ENCODE results near the gene RASGRF1.

The RASGRF1 gene

DNA sequence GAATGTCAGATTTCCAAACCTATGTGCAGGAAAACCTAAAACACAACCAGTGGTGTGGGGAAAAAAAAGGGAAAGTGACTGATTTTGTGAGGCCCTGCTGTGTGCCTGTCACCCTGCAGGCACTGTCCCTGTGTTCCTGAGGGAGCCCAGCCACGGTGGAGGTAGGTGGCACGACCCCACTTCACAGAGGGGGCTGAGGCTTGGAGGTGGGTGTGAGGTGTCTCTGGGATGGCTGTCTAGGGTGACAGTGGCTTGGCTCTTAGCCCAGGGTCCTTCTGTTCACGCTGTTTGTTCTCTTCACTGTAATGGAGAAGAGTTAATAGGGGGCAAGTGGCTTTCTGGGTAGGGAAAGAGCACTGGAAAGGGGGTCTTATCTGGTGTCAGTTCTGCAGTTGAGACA lies 22.6 kb downstream of the RASGRF1 start:
- no peak for DNase-seq (ENCODE audit: low read depth)

DNA sequence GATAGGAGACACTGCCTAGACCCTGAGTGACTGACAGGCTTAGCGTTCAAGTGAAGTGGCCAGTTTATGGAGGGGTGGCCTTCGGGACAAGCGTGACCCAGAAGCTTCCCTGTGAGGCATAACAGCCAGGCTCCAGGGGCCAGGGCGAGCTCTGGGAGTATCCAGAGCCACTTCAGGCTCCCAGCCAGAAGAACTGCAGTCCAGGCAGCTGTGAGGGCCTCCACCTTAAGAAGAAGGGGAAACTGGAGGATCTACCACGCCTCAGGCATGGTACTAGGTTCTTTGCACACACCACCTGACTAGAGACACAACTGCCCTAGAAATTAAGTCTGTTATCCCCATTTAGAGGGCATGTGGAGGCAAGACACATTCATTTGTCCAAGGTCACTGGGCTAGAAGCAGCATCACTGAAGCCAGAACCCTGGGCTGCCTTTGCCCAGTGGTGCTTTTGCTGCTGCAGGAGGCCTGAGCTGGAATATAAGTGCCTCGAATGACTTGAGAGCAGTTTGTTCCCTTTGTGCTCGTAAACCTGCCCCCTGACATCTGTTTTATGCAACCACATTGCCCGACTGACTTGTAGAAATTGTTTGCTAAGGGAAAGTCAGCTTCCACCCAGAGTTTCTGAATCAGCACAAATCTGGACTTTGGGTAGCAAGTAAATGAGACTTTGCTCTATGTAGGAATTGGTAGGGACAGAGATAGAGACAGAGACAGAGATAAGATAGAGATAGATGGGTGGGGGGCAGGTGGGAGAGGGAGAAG lies 23.3 kb downstream of the RASGRF1 start:
- no peak for DNase-seq (ENCODE audit: low read depth)

DNA sequence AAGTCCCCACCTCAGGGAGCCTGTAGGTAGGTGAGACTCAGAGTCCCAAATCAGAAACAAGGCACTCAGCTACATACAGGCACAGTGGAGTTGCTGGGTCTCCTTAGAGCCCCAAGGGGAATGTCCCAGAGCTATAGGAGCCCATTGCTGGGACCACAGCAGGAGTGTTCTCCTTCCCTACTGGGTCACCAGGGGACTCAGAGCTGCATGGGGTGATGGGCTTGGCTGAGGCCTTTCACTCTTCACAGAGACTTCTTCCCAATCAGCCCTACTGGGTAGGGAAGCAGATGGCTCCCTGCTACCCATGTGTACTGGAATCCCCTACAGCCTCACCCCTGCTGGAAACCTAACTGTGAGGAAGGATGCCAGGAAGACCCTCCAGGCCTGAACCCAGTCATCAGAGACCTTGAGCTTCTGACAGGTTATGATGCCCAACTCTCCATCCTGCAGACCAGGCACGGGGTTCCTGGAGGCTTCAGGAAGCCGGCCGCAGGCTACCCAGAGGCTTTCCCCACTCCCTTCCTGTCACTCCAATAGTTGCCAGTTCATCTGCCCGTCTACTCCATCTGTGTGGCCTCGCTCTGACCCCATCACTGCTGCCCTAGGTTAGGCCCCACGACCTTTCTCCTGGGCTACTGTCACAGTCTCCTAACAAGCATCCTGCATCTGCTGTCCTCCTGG lies 24.0 kb downstream of the RASGRF1 start:
- DNase-seq (ENCODE audit: low read depth) = no peak

DNA sequence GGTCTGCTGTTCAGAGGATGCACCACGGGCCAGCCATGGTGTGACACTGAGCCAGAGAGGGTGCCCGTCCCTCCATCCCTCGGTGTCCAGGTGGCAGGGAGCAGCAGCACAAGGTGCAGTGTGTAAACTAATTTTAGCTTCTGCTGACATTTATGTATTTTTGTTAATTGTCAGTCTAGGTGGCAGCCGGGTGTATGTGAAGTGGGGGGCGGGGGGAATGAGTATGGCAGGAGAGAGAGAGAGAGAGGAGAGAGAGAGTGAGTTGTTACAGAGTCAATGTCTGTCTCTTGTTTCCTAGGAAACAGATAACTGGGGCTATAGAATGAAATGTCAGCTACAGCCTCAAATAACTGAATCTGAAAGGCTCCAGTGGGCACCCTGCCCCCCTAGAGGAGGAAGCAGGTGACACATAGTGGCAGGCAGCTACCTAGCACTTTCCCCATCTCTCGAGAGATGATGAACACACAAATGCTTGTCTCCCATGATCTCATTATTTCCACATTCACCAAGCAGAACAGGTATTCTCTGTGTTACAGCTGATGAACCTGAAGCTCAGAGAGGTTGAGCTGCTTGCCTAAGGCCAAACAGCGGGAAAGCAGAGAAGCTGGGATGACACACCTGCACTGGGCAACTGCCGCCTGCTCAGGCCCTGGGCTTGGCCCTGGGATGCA lies 24.7 kb downstream of the RASGRF1 start:
- DNase-seq (ENCODE audit: low read depth) = no peak

DNA sequence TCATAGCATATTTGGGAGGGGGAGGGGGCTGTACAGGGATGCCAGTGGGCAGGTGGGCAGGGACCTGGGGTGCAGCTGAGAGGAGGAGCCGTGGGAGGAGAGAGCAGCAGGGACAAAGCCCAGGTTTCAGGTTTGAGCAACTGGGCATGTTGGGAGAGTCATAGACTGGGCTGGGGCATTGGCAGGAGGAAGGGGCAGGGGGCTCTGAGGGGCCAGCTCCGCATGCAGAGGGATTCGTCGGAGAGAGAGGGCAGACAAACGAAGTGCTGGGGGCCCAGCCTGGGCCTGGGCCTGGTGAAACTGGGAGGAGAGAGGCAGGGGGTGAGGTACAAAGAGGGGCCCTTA lies 25.2 kb downstream of the RASGRF1 start:
- DNase-seq (ENCODE audit: low read depth) = no peak

DNA sequence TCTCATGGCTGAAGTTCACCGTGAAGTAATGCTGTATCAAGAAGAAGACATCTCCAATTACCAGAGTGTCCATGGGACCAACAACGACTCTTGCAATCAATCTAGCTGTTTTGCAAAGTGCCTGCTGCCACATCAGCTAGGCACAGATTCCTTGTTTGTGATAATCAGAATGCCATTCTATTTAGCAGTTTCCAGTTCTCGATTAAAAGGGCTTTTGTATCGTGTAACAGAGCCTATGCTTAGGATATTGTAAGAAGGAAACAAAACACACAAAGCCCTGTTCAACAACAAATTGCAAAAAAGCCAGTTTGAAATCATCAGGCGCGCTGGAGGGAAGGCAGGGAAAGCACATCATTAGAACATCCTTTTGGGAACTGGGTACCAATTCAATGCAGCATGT lies 26.1 kb downstream of the RASGRF1 start:
- no peak for DNase-seq (ENCODE audit: low read depth)

DNA sequence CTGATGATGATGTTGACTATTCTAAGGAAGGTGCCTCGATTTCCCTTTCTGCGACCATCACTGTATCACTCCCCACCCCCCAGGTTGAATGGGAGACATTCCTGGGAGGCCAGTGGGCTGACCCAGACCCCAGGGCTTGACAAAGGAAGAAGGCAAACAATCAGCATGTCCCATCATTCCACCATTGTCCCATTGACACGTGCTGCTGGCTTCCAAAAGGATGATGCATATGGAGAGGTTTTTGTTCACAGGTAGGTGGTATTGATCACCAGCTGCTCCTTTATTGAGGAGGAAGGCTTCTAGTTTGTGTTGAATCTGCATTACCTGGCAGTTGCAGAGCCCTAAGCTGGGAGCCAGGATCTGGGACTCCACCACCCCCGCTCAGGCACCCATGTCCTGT lies 30.4 kb downstream of the RASGRF1 start:
- no peak for DNase-seq (ENCODE audit: low read depth)

DNA sequence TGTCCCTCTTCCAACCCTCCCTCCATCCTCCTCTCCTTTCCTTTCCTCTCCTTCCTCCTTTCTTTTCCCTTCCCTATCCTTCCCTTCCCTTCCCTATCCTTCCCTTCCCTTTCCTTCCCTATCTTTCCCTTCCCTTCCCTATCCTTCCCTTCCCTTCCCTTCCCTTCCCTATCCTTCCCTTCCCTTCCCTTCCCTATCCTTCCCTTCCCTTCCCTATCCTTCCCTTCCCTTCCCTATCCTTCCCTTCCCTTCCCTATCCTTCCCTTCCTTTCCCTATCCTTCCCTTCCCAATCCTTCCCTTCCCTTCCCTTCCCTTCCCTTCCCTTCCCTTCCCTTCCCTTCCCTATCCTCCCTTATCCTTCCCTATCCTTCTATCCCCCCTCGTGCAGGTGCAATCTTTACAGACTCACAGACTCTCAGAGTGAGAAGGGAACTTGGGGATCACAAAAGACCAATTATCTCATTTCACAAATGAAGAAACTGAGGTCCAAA lies 31.5 kb downstream of the RASGRF1 start:
- no peak for DNase-seq (ENCODE audit: low read depth)

DNA sequence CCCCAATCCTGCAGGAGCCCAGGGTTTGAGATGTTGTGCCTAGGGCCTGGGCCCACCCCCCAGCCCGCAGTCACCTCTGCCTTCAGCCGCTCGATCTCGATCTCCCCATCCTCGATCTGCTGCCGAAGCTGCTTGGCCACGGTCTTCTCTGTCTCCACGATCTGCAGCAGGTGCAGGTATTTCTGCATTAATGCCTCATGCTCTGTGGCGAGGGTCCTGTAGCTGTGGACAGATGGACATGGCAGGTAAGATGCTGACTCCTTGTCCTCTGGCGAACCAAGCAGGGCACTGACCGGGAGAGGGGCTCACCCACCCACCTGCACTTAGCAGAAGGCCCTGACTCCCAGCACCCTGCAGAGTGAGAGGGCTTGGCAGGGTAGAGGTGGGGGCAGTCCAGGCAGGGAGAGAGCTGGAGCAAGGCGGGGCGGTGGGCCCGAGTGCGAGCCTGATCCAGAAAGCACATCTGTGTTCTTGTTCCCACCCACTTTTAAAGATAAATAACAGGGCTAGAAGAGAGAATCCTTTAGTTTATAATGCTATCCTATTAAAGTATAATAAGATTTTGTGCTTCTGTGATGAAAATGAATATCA lies 32.2 kb downstream of the RASGRF1 start:
- no peak for DNase-seq (ENCODE audit: low read depth)

DNA sequence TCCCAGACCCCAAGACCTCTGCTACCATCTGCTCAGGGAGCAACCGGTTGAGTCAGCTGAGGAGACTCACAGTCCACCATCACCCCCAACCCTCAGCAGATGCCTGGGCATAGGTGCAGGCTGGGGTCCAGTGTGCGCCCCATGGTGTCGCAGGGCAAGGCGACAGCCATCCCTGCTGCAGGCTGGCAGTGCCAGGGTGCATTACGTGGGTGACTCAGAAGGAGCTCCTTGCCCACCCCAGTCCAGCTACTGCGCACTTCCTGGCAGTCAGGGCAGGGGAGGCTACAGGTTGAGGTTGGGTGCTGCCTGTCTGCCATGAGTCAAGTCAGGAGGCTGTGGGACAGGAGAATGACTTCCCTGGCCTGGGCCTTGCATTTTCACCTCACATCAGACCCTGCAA lies 33.5 kb downstream of the RASGRF1 start:
- no peak for DNase-seq (ENCODE audit: low read depth)

DNA sequence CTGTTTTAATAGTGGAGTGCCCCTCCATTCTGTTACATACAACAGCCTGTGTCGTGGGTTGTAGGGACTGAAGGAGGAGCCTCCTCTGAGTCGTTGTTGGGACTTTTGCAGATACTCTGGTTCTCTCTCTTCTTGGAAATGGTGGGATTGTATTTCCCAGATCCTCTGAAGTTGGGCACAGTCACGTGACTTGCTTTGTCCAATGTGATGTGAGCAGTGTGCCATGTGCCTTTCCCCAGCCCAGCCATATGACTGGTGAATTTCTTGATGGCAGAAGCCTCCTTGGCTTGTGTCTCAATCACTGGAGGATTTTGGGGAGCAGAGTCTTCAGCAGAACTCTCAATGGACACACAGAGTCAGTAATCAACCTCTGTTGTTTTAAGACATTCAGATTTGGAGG lies 36.2 kb downstream of the RASGRF1 start:
- DNase-seq (ENCODE audit: low read depth) = no peak

DNA sequence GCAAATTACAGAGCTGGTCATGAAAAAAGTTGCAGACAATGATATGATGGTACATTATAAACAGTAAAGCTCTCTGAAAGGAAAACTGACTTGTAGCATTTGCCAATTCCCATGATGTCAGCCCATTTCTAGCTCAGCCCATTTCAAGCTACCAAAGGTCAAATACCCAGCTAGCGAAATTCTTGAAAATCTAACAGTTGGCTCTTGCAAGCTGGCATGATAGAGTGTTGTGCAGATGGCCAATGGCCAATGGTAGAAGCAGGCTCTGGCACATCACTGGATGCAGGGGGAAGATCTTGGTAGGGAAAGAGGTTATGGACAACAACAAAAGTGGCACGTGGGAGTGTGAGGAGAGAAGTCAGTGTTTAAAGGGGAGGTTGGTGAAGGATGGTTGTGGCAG lies 36.7 kb downstream of the RASGRF1 start:
- DNase-seq (ENCODE audit: low read depth) = no peak

DNA sequence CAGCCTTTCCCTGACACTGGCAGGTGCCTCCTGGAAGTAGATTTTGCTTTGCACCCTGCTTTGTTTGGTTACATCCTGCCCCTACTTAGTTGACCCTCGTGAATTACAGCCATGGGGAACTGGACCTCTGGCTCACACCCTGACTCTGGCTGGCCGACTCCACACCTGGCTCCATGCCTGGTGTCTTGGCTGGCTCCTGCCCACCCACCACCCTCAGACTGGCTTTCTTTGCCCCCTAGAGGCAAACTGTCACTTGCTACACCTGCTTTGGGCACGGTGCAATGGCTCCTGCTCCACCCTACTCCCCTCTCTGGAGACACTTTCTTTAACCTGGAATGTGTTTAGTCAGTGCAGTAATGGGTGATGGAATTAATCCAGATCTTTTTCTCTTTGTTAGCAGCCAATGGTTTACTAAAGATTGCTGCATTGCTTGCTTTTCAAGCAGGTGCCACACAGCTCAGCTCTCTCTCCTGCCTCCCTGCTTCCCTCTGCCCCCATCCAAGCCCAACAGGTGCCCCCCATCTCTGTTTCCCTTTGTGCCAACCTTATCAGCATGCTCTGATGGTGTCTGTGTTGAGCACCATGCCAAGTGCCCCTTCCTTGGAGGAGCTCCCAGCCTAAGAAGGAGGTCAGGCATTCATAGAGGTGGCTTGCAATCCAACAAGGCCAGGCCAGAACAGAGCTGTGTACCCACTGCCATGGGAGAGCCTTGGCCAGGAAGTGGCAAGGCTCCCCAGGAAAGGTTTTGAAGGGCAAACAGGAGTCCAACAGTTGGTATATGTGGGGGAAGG lies 38.4 kb downstream of the RASGRF1 start:
- no peak for DNase-seq (ENCODE audit: low read depth)

DNA sequence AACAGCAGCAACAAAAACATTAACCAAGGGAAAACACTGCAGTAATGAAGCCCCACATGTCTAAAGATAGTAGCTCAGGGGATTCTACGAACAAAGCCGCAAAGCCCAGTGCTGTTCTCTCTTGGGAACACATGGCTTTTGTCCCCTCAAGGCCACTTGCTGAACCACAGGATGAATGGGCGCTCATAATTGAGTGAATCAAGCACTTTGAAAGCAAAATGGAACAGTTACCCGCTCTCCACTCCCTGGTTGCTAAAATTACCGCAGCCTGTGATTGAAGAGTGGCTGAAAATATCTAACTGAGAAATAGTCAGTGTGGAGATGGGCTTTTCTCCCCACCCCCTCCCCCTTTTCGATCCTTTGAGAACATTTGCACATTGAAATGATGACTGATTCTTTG lies 39.6 kb downstream of the RASGRF1 start:
- no peak for DNase-seq (ENCODE audit: low read depth)

DNA sequence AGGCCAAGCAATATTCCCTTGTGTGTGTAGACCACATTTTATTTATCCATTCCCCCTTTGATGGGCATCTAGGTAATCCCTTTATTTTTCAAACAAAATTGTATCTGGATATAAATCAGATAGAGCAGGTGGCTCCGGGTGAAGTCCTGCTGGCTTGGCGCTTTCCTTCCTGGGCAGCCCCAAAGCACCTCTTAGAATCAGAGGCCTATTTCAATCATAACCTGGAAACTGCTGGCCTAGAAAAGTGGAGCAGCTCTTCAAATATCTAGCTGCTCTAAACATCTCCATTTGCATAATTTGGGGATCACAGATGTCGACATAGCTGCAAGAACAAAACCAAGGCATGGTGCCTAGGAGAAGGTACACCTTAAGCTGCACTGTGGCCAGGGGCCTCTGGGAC lies 40.2 kb downstream of the RASGRF1 start:
- DNase-seq (ENCODE audit: low read depth) = no peak

DNA sequence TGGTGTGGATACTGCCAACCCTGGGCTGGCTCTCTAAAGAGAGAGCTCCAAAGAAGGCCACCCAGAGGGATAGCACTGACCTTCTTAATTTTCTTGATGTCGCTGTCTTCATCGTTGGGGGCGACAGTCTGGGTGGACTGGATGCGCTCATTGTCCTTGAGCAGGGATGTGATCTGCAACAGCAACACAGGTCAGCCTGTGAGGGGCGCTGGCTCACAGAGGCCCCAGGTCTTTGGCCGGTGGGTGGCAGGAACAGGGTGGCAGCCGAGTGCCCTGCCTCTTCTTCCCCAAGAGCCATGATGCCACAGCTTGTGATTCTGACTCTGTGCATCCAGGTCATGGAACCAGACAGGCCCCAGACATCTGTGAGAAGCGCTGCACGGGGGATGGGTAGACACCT lies 41.2 kb downstream of the RASGRF1 start:
- no peak for DNase-seq (ENCODE audit: low read depth)

DNA sequence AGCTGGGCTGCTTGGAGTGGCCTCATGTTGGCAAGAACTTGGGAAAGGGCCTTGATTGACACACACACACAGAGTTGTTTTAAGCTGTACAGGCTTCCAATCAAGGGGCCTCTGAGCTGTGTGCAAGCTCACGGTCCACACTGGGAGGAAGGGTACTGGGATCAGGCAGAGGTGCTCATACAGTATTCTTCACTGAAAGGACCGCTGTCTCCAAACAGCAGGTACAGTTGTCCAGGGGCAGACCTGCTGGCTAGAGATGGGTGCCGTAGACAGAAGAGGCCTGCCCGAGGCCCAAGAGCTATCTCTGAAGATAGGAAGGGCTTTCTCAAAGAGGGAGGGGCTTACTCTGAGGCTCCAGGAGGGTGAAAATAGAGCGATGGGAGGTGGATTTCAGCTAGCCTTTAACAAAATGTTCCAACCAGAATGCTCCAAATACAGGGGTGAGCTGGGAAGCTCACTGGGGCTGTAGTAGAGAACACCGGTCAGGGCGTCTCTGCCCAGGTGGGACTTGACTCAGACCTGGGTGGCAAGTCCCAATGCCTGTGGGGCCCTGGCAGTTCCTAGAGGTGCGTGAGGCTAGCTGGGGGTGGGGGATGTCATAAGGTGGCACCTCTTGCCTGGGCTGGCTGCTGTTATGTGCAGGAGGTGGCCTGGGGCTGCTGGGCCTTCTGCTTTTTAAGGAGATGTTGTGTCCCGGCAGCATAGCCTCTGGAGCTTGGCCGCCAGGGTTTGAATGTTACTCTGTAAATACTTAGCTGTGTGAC lies 42.7 kb downstream of the RASGRF1 start:
- no peak for DNase-seq (ENCODE audit: low read depth)

DNA sequence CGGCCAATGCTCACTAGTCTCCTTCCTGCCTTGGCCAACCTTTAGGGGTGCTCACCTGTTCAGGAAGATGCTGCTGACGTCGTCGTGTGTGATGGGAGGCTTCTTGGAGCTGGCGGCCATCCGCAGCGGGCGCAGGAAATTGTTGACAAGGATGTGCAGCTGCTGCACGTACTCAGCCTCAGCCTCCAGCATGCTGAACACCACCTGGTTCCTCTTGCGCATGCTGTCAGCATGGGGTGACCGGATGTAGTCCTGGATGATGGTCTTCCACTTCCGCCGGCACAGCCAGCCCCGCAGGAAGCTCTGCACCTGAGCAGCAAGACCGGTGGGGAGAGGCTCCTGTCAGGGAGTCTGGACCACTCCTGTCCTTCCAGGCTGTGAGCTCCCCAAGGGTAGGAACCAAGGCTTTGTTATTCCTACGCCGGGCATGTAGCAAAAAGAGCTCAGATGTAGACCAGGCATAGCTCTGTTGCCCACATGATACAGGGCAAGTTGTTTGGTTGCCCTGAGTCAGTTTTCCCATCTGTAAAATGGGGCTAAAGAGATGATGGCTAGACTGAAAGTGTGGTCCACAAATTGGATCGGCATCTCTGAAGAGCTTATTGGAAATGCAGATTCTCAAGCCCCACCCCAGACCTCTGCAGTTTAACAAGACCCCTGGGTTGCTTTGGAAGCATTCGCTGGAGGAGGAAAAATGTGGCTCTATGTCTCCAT lies 43.7 kb downstream of the RASGRF1 start:
- DNase-seq (ENCODE audit: low read depth) = no peak

DNA sequence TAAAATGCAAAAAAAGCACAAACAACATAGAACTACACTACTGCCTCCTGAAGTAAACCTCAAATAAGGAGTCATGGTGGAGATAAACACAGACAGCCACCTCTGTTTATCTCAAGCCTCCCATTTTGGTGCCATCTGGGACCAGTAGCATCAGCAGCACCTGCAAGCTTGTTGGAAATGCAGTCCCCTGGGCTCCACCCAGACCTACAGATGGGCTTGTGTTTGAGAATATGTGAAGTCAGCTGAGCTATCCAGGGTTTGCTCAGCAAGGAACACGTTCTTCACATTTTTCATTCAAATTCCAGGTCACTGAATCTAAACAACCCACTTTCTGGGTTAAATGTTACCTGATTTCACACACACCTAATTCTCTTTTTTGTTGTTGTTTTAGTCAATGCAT lies 45.5 kb downstream of the RASGRF1 start:
- no peak for DNase-seq (ENCODE audit: low read depth)

DNA sequence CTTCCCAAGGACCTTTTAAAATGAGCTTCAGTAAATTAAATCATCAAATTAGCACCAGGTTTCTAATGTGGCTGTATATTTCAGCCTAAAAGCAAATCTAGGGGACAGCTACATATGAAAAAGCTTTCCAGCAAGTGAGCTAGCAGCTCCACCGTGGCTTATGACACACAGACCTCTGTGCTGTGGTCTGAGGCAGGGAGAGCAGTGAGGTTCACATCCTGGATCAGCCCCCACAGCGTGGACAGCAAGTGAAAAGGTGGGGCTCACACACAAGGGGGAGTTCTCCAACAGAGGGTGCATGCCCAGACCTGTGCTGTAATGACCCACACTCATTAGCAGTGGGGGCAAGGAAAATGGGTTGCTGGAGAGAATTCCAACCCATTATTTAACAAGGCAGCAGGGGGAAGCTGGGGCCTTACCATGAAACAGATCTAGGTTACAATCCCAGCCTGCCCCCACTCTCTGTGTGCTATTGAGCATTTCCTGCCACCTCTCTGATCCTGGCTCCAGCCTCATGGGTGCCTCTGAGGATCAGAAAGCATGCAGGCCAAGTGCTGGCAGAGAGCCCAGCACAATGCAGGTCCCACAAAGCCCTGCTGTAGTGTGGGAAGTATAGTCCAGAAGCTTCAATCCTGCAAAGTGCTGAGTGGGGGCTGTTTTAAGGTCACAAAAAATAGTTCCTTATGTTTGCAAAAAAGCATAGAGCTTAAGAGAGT lies 48.2 kb downstream of the RASGRF1 start:
- DNase-seq (ENCODE audit: low read depth) = peak; percentile 9
